Endodermal cell (in vitro differentiated cells): ENCODE measurements around the gene CDC42SE2. TPM values are rescaled to one million over a fixed set of nuclear protein-coding genes. Genes with fewer than 3 reads are reported as not detected.

ENCODE experiments used
- DNase-seq: peaks from one replicate; pipeline ENCODE4 v3.0.0-alpha.2; 2017
- H3K27ac ChIP-seq: 2 replicates; pipeline ENCODE4 v1.5.1; 2013; ENCODE audit warnings: mild to moderate bottlenecking, low read depth, low read length, moderate library complexity
- H3K27me3 ChIP-seq: 2 replicates; pipeline ENCODE4 v1.6.1; 2013; ENCODE audit warnings: mild to moderate bottlenecking, low read length, moderate library complexity; ENCODE audit not compliant: insufficient read depth, control insufficient read depth, poor library complexity, severe bottlenecking
- H3K36me3 ChIP-seq: 2 replicates; pipeline ENCODE4 v1.7.0; 2013; ENCODE audit warnings: mild to moderate bottlenecking, low read length, moderate library complexity; ENCODE audit not compliant: control insufficient read depth, insufficient read depth
- H3K4me1 ChIP-seq: one replicate; pipeline ENCODE4 v1.7.0; 2013; ENCODE audit warnings: low read length; ENCODE audit not compliant: control insufficient read depth, insufficient read depth
- H3K4me3 ChIP-seq: 2 replicates; pipeline ENCODE4 v1.5.1; 2013; ENCODE audit warnings: mild to moderate bottlenecking, low read length, moderate library complexity
- H3K9ac ChIP-seq: 2 replicates; pipeline ENCODE4 v1.6.1; 2013; ENCODE audit warnings: mild to moderate bottlenecking, low read length, moderate library complexity; ENCODE audit not compliant: poor library complexity, severe bottlenecking; ENCODE audit errors: extremely low read depth
- H3K9me3 ChIP-seq: 2 replicates; pipeline ENCODE4 v1.6.1; 2013; ENCODE audit warnings: mild to moderate bottlenecking, low read length, moderate library complexity; ENCODE audit not compliant: control insufficient read depth
- H3K27ac Mint-ChIP-seq: 2 replicates; pipeline ENCODE4 v1.8.0; 2020; ENCODE audit warnings: mixed read lengths
- H3K27me3 Mint-ChIP-seq: 2 replicates; pipeline ENCODE4 v1.8.0; 2021; ENCODE audit warnings: mild to moderate bottlenecking, mixed read lengths; ENCODE audit not compliant: insufficient read depth
- H3K36me3 Mint-ChIP-seq: 2 replicates; pipeline ENCODE4 v1.8.0; 2020; ENCODE audit warnings: low read depth, mixed read lengths
- H3K4me1 Mint-ChIP-seq: 2 replicates; pipeline ENCODE4 v1.8.0; 2020; ENCODE audit warnings: mixed read lengths
- H3K4me3 Mint-ChIP-seq: 2 replicates; pipeline ENCODE4 v1.8.0; 2020; ENCODE audit warnings: mild to moderate bottlenecking, moderate library complexity, mixed read lengths
- H3K9me3 Mint-ChIP-seq: 2 replicates; pipeline ENCODE4 v1.8.0; 2020; ENCODE audit warnings: mild to moderate bottlenecking, mixed read lengths
- CTCF ChIP-seq: fragments of 200-600 bp; sonication (generic); conservative IDR thresholded peaks from 2 replicates; pipeline ENCODE4 v1.5.0; 2021; ENCODE audit warnings: antibody characterized with exemption, mild to moderate bottlenecking
- WGBS, 2 experiments: methylation state at CpG; one replicate each; pipeline versions ENCODE4 v1.1.5 to v1.1.7; 2013; ENCODE audit warnings: missing lambda C conversion rate in 2 of 2, mixed read lengths in 1 of 2; ENCODE audit not compliant: insufficient coverage in 1 of 2, insufficient read length in 1 of 2; 5-methylcytosine and 5-hydroxymethylcytosine counted together
- total RNA-seq, 2 donors: library from RNA; stranded (reverse); fragmentation: NEBNext Ultra II Directional in 1 of 2; extraction: Animal tissue kit (Norgen Biotek cat#: 25700) in 1 of 2; gene quantifications; 2 replicates in 1 of 2; 3 replicates in 1 of 2; pipeline ENCODE4 v1.2.1, GENCODE V29; 2021

Gene CDC42SE2
- total RNA-seq, 2 donors from 2014 or later, result 28.6 to 36.4 TPM

GRCh38 chr5:131369558-131369957 lies 105.7 kb downstream of the CDC42SE2 start:
- 100% methylated on average over 1 of the region's 1 CpG; no CpG with 5 or more reads in 1 of the 2 experiments for WGBS, 2 experiments
- no peak for TF ChIP-seq CTCF

GRCh38 chr5:131371835-131372234 lies 108.0 kb downstream of the CDC42SE2 start:
- H3K9me3 ChIP-seq, result no peaks in the 10 kb centered on the region
- Mint-ChIP-seq H3K36me3 (peaks cover 6% of the 10 kb centered on the region), H3K4me1 (no peaks in the 10 kb centered on the region), H3K27ac (no peak overlapping the region), H3K4me3 (no peak overlapping the region), H3K9me3 (no peaks in the 10 kb centered on the region), H3K27me3 (no peaks in the 10 kb centered on the region)
- no peaks in the 10 kb centered on the region for H3K27me3 ChIP-seq
- 91% methylated on average over 1 of the region's 2 CpGs; no CpG with 5 or more reads in 1 of the 2 experiments for WGBS, 2 experiments
- no peak for DNase-seq
- no peaks in the 10 kb centered on the region for H3K4me1 ChIP-seq
- H3K9ac ChIP-seq, result no peak overlapping the region
- no peaks in the 10 kb centered on the region for H3K36me3 ChIP-seq
- H3K4me3 ChIP-seq, result no peak overlapping the region
- no peak overlapping the region for H3K27ac ChIP-seq
- TF ChIP-seq CTCF, result no peak

More at GRCh38 chr5:131369558-131369957, 105.7 kb downstream of the CDC42SE2 start:
- Histone ChIP-seq H3K27ac (no peak overlapping the region), H3K27me3 (no peaks in the 10 kb centered on the region), H3K9me3 (no peaks in the 10 kb centered on the region), H3K9ac (no peak overlapping the region), H3K36me3 (peaks cover 3% of the 10 kb centered on the region), H3K4me1 (no peaks in the 10 kb centered on the region), H3K4me3 (no peak overlapping the region)
- Mint-ChIP-seq H3K27ac (no peak overlapping the region), H3K27me3 (no peaks in the 10 kb centered on the region), H3K36me3 (peaks cover 11% of the 10 kb centered on the region), H3K4me3 (no peak overlapping the region), H3K4me1 (no peaks in the 10 kb centered on the region), H3K9me3 (no peaks in the 10 kb centered on the region)
- DNase-seq, result no peak

GRCh38 chr5:131373265-131373664 lies 109.4 kb downstream of the CDC42SE2 start:
- Histone ChIP-seq H3K27ac (no peak overlapping the region), H3K4me1 (no peaks in the 10 kb centered on the region), H3K36me3 (no peaks in the 10 kb centered on the region), H3K4me3 (no peak overlapping the region), H3K27me3 (no peaks in the 10 kb centered on the region), H3K9ac (no peak overlapping the region), H3K9me3 (no peaks in the 10 kb centered on the region)
- TF ChIP-seq CTCF, result no peak
- Mint-ChIP-seq H3K4me3 (no peak overlapping the region), H3K27me3 (no peaks in the 10 kb centered on the region), H3K4me1 (no peaks in the 10 kb centered on the region), H3K27ac (no peak overlapping the region), H3K36me3 (no peaks in the 10 kb centered on the region), H3K9me3 (no peaks in the 10 kb centered on the region)
- WGBS, 2 experiments, result 89 to 94% methylated on average over 5 of the region's 5 CpGs
- DNase-seq, result no peak
